SU-DHL-6 (cell line): ENCODE measurements around the gene KIF18A.

Experiments
- CTCF ChIP-seq: fragments of 200-600 bp; sonication (generic); IDR thresholded peaks from one replicate; pipeline ENCODE4 v1.5.1; 2017; ENCODE audit warnings: antibody characterized with exemption, mild to moderate bottlenecking, low read length, moderate library complexity; ENCODE audit not compliant: insufficient read depth, poor library complexity, severe bottlenecking
- EZH2phosphoT487 ChIP-seq: fragments of 200-600 bp; sonication (generic), shearing (Covaris generic); conservative IDR thresholded peaks from 2 replicates; pipeline ENCODE4 v1.6.1; 2018; ENCODE audit warnings: mild to moderate bottlenecking, antibody characterized with exemption, low read length, moderate library complexity, mixed read lengths

GRCh38 chr11:28114731-28115130 lies 6.8 kb upstream of the KIF18A start:
- TF ChIP-seq CTCF (no peak), EZH2phosphoT487 (no peak)
